Measurements from ENCODE around the gene SFXN5.

The SFXN5 gene

DNA sequence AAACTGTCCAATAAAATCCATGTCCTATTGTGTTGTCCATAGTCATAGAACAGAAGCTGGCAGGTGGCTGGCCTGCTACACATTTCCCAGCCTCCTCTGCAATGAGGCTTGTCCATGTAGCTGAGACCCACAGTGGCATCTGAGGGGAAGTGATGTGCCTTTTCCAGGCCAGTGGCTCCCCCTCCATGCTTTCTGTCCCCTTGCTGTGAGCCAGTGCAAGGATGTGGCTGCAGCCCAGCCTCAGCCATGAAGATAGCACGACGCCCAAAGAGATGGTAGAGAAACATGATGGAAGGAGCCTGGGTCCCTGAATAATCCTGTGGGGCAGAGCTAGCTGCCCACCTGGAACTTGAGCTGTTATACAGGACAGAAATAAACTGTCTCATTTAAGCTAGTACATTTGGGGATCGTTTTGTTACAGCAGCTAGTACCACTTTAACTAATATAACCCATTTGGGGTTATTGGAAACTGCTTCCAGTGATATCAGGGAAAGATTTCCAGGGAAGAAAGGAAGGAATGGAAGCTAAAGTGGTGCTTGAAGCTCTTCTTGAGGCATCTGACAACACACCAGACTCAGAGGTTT, 40.3 kb downstream of the SFXN5 start:
- TF ChIP-seq, protein P1, sequence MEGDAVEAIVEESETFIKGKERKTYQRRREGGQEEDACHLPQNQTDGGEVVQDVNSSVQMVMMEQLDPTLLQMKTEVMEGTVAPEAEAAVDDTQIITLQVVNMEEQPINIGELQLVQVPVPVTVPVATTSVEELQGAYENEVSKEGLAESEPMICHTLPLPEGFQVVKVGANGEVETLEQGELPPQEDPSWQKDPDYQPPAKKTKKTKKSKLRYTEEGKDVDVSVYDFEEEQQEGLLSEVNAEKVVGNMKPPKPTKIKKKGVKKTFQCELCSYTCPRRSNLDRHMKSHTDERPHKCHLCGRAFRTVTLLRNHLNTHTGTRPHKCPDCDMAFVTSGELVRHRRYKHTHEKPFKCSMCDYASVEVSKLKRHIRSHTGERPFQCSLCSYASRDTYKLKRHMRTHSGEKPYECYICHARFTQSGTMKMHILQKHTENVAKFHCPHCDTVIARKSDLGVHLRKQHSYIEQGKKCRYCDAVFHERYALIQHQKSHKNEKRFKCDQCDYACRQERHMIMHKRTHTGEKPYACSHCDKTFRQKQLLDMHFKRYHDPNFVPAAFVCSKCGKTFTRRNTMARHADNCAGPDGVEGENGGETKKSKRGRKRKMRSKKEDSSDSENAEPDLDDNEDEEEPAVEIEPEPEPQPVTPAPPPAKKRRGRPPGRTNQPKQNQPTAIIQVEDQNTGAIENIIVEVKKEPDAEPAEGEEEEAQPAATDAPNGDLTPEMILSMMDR (IDR thresholded peaks at IDR 0.05) = no peak

DNA sequence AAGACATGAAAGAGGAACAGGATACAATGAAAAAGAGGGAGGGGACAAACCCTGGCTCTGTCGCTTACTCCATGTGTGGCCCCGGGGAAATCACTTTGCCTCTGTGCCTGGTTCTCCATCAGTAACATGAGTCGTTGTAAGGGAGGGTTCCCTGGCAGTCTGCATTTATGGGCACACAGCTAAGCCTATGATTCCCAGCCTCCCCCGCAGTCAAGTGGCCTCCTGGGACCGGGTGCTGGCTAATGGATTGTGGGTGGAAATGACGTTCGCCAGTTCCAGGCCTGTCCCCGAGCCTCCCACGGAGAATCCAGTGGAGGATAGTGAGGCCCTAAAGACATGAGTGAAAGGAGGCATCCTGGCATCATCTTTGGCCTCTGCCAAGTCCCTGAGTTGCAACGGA, 42.7 kb downstream of the SFXN5 start:
- TF ChIP-seq, protein P1 (IDR thresholded peaks at IDR 0.05) = no peak

DNA sequence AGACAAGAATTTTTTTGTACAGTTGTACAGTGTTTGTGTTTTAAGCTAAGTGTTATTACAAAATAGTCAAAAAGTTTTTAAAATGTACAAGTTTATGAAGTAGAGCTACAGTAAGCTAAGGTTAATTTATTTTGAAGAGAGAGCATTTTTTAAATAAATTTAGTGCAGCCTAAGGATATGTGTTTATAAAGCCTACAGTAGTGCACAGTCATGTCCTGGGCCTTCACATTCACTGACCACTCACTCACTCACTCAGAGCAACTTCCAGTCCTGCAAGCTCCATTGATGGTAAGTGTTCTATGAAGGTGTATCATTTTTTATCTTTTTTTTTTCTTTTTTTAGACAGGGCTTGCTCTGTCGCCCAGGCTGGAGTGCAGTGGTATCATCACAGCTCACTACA, 44.2 kb downstream of the SFXN5 start:
- TF ChIP-seq, protein P1 (IDR thresholded peaks at IDR 0.05) = no peak

DNA sequence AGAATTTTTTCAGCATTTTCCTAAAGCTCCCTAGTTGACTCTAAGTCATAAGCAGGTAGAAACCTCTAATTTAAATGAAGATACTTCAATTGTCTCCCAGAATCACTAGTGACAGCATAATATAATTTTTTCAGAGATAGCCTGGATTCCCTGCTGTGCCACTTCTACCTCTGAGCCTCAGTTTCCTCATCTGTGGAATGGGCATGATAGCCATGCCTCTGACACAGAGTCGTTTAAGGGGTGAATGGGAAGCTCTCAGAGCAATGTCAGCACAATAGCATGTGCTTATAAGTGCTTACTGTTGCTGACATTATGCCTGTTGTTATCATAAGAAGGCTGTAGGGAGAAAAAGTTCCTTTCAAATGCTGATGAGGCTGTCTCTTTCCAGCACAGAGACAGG, 48.0 kb downstream of the SFXN5 start:
- TF ChIP-seq, protein P1 (IDR thresholded peaks at IDR 0.05) = no peak

DNA sequence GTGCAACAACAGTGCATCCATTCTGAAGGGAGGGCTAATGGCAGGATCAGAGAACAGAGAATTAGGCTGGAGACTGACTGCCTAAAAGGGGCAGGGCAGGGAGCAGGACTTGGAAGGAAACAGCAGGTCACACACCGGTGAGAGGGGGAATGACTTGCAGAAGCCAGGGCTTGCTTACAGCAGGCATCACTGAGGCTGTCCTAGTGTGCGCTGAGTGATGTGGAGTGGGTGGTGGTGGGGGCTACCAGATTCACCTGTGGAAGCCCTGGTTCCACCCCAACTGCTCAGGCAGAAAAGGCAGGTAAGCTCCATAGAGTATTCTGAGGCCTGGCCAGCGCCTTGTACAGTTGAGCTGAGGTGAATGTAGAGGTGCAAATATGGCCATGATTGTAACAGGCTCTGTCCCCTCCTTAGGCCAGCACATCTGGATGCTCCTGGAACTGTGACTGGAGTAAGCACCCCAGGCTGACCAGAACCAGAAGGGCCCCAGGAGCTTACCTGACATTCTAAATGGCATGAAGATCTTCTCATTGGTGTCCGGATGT, 49.4 kb downstream of the SFXN5 start:
- TF ChIP-seq, protein P1 (IDR thresholded peaks at IDR 0.05) = no peak

DNA sequence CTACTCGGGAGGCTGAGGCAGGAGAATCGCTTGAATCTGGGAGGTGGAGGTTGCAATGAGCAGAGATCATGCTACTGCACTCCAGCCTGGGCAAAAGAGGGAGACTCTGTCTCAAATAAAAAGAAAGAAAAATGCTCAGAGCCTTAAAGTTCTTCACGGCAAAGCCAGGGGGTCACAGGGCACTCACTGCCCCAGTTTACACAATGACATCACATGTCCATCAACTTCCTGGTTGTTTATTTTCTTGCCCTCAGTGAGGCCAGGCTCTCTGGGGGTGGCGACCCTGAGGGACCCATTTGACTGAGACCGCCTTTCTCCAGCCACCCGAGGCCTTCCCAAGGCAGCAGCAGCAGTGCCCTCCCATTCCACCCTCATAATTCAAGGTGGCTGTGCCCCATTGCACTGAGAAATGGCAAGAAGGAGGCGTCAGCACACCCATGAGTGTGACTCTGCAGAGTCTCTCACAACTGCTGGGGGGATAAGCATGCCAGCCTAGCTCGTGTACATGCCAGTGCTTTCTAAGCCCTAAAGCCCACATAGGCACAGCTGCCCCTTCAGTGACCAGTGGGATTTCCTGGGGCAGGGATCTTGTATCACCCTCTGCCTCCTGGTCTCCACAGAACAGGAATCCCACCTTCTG, 50.0 kb downstream of the SFXN5 start:
- TF ChIP-seq, protein P1 (IDR thresholded peaks at IDR 0.05) = no peak

DNA sequence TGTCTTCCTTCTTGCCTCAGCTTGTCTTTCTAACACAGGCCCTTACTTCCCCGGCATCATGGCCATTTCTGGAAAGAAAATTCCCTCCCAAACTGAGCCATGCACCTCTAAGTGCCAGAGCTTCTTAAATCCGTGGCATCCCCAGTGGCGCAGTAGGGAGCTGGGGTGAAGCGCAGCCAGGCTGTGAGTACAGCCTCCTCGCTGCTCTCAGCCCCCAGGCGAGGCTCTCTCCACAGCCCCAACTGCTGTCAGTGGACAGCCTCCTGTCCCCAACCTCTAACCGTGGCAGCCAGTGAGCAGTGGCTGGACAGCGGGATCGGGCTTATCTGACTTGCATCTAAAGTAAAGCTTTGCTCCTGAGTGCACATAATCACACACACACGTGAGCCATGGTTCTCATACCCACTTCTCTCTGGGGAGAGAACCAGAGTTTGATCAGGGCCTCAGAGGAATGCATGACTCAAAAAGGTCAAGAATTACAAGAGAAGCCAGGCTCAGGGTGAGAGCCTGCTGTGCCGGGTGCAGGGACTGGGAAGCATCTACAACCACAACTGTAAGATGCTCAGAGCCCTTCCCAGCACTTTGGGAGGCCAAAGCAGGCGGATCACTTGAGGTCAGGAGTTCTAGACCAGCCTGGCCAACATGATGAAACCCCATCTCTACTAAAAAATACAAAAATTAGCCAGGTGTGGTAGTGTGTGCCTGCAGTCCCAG, 50.7 kb downstream of the SFXN5 start:
- TF ChIP-seq, protein P1 (IDR thresholded peaks at IDR 0.05) = no peak
